ENCODE data around the gene DYNC2I2. TPM values are rescaled to one million over a fixed set of nuclear protein-coding genes. Genes with fewer than 3 reads are reported as not detected.
"Not testable (repeated sequence)": the region's sequence is repeated elsewhere in the genome, so short reads cannot be mapped to it uniquely, and the experiment has no call there.

DYNC2I2 gene
- total and polyA plus RNA-seq, 2 donors (not counting 3 experiments of a cell fraction or from before 2014, with no cell fraction given), result 73.6 to 82.6 TPM

DNA sequence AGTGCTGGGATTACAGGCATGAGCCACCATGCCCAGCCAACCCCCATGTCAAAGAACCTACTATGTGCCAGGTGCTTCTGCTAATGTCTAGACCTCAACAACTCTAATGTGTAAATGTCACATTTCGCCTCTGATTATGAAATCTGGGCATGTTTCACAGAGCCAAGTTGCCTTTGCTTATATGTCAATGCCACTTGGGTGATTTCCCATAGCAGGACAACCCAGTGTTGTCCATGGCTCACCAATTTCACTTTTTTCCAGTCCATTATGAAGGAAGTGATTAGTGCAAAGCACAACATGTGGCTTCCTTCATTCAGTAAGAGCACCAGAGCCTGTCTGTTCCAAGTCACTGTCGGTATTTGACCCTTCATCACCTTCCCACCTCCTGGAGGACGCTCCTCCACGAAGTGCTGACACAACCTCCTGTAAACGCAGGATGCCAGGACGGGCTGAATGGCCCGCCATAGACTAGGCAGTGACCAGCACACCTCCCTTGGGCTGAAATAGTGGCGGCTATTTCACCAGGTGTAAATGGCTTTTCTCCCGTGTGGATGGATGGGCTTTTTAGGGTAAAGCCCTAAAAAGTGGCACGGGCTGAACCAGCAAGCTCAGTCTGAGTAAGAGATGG, 44.7 kb upstream of the DYNC2I2 start:
- Histone ChIP-seq H3K27me3 (ENCODE audit: control insufficient read depth in 2 of 2, insufficient read depth in 2 of 2, low read length in 2 of 2) (no peaks in the 10 kb centered on the region), H2AFZ (ENCODE audit: low read depth, low read length) (no peak overlapping the region), H3K79me2 (ENCODE audit: control insufficient read depth, insufficient read depth, low read length) (peaks cover 12% of the 10 kb centered on the region), H3K36me3 (ENCODE audit: control insufficient read depth in 2 of 2, extremely low read depth in 1 of 2, insufficient read depth in 2 of 2, low read length in 2 of 2) (peaks cover 1 to 7% of the 10 kb centered on the region in 2 experiments), H3K4me2 (ENCODE audit: insufficient read depth, low read length) (no peak overlapping the region), H3K9ac (replicated peaks; ENCODE audit: extremely low read depth, insufficient read depth, low read length) (no peak overlapping the region), H3K9me3 (replicated peaks; ENCODE audit: control insufficient read depth, insufficient read depth, low read length) (no peaks in the 10 kb centered on the region), H4K20me1 (replicated peaks; ENCODE audit: control insufficient read depth, extremely low read depth, insufficient read depth, low read length) (no peaks in the 10 kb centered on the region), H3K4me3 (replicated peaks in 1 of 3; ENCODE audit: insufficient read depth in 1 of 3, low read depth in 1 of 3, low read length in 3 of 3) (no peak overlapping the region), H3K9me1 (replicated peaks; ENCODE audit: control insufficient read depth, extremely low read depth, insufficient read depth, low read length) (no peaks in the 10 kb centered on the region), H3K27ac (ENCODE audit: insufficient read depth, low read depth, low read length) (no peak overlapping the region), H3K4me1 (ENCODE audit: control insufficient read depth, extremely low read depth, insufficient read depth, low read length) (peaks cover 14% of the 10 kb centered on the region)
- no peak for TF ChIP-seq POLR2AphosphoS5 (IDR thresholded peaks at IDR 0.05; ENCODE audit: insufficient read depth, low read depth, low read length)
- no peak for TF ChIP-seq EZH2 (IDR thresholded peaks at IDR 0.05; ENCODE audit: borderline replicate concordance, low read depth, low read length, severe bottlenecking)
- TF ChIP-seq JUN (IDR thresholded peaks at IDR 0.05; ENCODE audit: borderline replicate concordance, insufficient read depth, insufficient read length, low read depth), result no peak
- TF ChIP-seq, protein P1, sequence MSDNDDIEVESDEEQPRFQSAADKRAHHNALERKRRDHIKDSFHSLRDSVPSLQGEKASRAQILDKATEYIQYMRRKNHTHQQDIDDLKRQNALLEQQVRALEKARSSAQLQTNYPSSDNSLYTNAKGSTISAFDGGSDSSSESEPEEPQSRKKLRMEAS (IDR thresholded peaks at IDR 0.05; ENCODE audit: insufficient read depth, insufficient read length), result no peak
- TF ChIP-seq MYC (IDR thresholded peaks at IDR 0.05; ENCODE audit: low read depth, low read length), result no peak
- no peak for TF ChIP-seq POLR2A (IDR thresholded peaks at IDR 0.05; ENCODE audit: low read depth, low read length)
- TF ChIP-seq, protein P2, sequence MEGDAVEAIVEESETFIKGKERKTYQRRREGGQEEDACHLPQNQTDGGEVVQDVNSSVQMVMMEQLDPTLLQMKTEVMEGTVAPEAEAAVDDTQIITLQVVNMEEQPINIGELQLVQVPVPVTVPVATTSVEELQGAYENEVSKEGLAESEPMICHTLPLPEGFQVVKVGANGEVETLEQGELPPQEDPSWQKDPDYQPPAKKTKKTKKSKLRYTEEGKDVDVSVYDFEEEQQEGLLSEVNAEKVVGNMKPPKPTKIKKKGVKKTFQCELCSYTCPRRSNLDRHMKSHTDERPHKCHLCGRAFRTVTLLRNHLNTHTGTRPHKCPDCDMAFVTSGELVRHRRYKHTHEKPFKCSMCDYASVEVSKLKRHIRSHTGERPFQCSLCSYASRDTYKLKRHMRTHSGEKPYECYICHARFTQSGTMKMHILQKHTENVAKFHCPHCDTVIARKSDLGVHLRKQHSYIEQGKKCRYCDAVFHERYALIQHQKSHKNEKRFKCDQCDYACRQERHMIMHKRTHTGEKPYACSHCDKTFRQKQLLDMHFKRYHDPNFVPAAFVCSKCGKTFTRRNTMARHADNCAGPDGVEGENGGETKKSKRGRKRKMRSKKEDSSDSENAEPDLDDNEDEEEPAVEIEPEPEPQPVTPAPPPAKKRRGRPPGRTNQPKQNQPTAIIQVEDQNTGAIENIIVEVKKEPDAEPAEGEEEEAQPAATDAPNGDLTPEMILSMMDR (IDR thresholded peaks at IDR 0.05; ENCODE audit: extremely low read depth in 1 of 2, insufficient read depth in 1 of 2, low read depth in 1 of 2, low read length in 2 of 2), result no peak
- no peak for TF ChIP-seq FOS (IDR thresholded peaks at IDR 0.05; ENCODE audit: borderline replicate concordance, insufficient read depth, low read length)
- TF ChIP-seq GATA2 (IDR thresholded peaks at IDR 0.05; ENCODE audit: insufficient read depth, insufficient read length, low read depth, low read length), result no peak
- CTCF ChIA-PET, result interaction anchor here (1.2 to 1.6 kb wide), 4 partner anchors 9 to 87 kb away, joined by 4 to 9 read pairs (median 6); no protein-coding TSS in a partner anchor
- FAIRE-seq (no peak), DNase-seq (ENCODE audit: low read depth, low spot score) (no peak)
- POLR2A ChIA-PET, result no interaction called here
- intact Hi-C loops (cut with micrococcal nuclease), result no loop called here
- dilution Hi-C loops (cut with MboI; ENCODE audit: extremely low pct_ligation_motif_present, low sequenced_read_pairs), result no loop called here
- no TSS peak for BruUV-seq (replicated peaks)

DNA sequence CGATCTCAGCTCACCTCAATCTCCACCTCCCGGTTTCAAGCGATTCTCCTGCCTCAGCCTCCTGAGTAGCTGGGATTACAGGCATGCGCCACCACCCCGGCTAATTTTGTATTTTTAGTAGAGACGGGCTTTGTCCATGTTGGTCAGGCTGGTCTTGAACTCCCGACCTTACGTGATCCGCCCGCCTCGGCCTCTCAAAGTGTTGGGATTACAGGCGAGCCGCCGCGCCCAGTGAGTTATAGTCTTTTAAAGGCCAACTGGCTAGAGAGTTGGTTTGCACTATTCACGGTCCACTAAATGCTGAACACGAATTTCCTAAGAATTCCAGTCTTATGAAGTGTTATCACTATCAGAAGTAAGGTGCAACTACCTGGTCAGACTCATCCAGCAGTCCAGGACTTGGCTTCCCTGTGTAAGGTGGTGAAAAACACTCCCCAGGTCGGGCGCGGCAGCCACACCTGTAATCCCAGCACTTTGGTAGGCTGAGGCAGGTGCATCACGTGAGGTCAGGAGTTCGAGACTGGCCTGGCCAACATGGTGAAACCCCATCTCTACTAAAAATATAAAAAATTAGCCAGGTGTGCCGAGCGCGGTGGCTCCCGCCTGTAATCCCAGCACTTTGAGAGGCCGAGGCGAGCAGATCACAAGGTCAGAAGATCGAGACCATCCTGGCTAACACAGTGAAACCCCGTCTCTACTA, 42.6 kb upstream of the DYNC2I2 start:
- dilution Hi-C loops (cut with MboI; ENCODE audit: extremely low pct_ligation_motif_present, low sequenced_read_pairs); H3K27ac ChIP-seq (ENCODE audit: insufficient read depth, low read depth, low read length); H2AFZ ChIP-seq (ENCODE audit: low read depth, low read length); H3K9me1 ChIP-seq (replicated peaks; ENCODE audit: control insufficient read depth, extremely low read depth, insufficient read depth, low read length); H3K27me3 ChIP-seq (ENCODE audit: control insufficient read depth in 2 of 2, insufficient read depth in 2 of 2, low read length in 2 of 2); H3K9me3 ChIP-seq (replicated peaks; ENCODE audit: control insufficient read depth, insufficient read depth, low read length); FAIRE-seq; intact Hi-C loops (cut with micrococcal nuclease); H3K9ac ChIP-seq (replicated peaks; ENCODE audit: extremely low read depth, insufficient read depth, low read length); DNase-seq (ENCODE audit: low read depth, low spot score); H3K4me3 ChIP-seq (replicated peaks in 1 of 3; ENCODE audit: insufficient read depth in 1 of 3, low read depth in 1 of 3, low read length in 3 of 3); H4K20me1 ChIP-seq (replicated peaks; ENCODE audit: control insufficient read depth, extremely low read depth, insufficient read depth, low read length); POLR2A ChIA-PET; BruUV-seq (replicated peaks); H3K4me2 ChIP-seq (ENCODE audit: insufficient read depth, low read length): not testable (repeated sequence)
- peaks cover 14% of the 10 kb centered on the region for H3K4me1 ChIP-seq (ENCODE audit: control insufficient read depth, extremely low read depth, insufficient read depth, low read length)
- CTCF ChIA-PET, result interaction anchor here (1.2 to 1.6 kb wide), 3 partner anchors 10 to 64 kb away, joined by 6 read pairs; partner anchors contain the start of gene SET
- peaks cover 4 to 15% of the 10 kb centered on the region in 2 experiments for H3K36me3 ChIP-seq (ENCODE audit: control insufficient read depth in 2 of 2, extremely low read depth in 1 of 2, insufficient read depth in 2 of 2, low read length in 2 of 2)
- H3K79me2 ChIP-seq (ENCODE audit: control insufficient read depth, insufficient read depth, low read length), result peaks cover 14% of the 10 kb centered on the region

All from endothelial cell of umbilical vein (primary cell).